Peyer's patch (tissue), 4 donors: ENCODE measurements around the gene MUC3A. TPM values are rescaled to one million over a fixed set of nuclear protein-coding genes. Genes with fewer than 3 reads are reported as not detected.

Experiments
- DNase-seq, 3 donors: peaks; one replicate each; pipeline ENCODE4 v3.0.0-alpha.2; 2017 to 2019
- H3K27ac ChIP-seq, 4 donors: fragments of 200-600 bp; sonication (generic); one replicate each; pipeline ENCODE4 v1.5.1; 2016 to 2019
- H3K27me3 ChIP-seq, 2 donors: fragments of 200-600 bp; sonication (generic); one replicate each; pipeline ENCODE4 v1.5.1; 2019
- H3K36me3 ChIP-seq, 3 donors: fragments of 200-600 bp; sonication (generic); one replicate each; pipeline ENCODE4 v1.5.1; 2016 to 2019
- H3K4me1 ChIP-seq, 4 donors: fragments of 200-600 bp; sonication (generic); one replicate each; pipeline ENCODE4 v1.5.1; 2016 to 2019
- H3K4me3 ChIP-seq, 4 donors: fragments of 200-600 bp; sonication (generic); 1 replicate in 3 of 4; 2 replicates in 1 of 4; pipeline ENCODE4 v1.5.1; 2016 to 2019; ENCODE audit warnings: mild to moderate bottlenecking in 1 of 4
- H3K9me3 ChIP-seq, 4 donors: fragments of 200-600 bp; sonication (generic); one replicate each; pipeline ENCODE4 v1.5.1; 2016 to 2019; ENCODE audit warnings: mild to moderate bottlenecking in 1 of 4
- POLR2A ChIP-seq, 2 donors: fragments of 450-650 bp; IDR thresholded peaks; one replicate each; pipeline ENCODE4 v1.5.1; 2017; ENCODE audit warnings: antibody characterized with exemption in 2 of 2, mild to moderate bottlenecking in 2 of 2, moderate library complexity in 2 of 2
- total RNA-seq, 4 donors: library from RNA; depleted of rRNA; stranded (reverse); fragments of >200 nt; gene quantifications; one replicate each; pipeline ENCODE4 v1.1.0, GENCODE V29; 2016
- TF ChIP-seq, protein P1 (sequence below), 6 experiments: fragments of 450-650 bp in 4 of 6; fragments of 200-600 bp in 2 of 6; sonication (generic) in 1 of 6; IDR thresholded peaks; one replicate each; pipeline ENCODE4 v1.5.1; 2017 to 2019; ENCODE audit warnings: antibody characterized with exemption in 6 of 6, mild to moderate bottlenecking in 3 of 6, moderate library complexity in 1 of 6

Gene MUC3A, protein sequence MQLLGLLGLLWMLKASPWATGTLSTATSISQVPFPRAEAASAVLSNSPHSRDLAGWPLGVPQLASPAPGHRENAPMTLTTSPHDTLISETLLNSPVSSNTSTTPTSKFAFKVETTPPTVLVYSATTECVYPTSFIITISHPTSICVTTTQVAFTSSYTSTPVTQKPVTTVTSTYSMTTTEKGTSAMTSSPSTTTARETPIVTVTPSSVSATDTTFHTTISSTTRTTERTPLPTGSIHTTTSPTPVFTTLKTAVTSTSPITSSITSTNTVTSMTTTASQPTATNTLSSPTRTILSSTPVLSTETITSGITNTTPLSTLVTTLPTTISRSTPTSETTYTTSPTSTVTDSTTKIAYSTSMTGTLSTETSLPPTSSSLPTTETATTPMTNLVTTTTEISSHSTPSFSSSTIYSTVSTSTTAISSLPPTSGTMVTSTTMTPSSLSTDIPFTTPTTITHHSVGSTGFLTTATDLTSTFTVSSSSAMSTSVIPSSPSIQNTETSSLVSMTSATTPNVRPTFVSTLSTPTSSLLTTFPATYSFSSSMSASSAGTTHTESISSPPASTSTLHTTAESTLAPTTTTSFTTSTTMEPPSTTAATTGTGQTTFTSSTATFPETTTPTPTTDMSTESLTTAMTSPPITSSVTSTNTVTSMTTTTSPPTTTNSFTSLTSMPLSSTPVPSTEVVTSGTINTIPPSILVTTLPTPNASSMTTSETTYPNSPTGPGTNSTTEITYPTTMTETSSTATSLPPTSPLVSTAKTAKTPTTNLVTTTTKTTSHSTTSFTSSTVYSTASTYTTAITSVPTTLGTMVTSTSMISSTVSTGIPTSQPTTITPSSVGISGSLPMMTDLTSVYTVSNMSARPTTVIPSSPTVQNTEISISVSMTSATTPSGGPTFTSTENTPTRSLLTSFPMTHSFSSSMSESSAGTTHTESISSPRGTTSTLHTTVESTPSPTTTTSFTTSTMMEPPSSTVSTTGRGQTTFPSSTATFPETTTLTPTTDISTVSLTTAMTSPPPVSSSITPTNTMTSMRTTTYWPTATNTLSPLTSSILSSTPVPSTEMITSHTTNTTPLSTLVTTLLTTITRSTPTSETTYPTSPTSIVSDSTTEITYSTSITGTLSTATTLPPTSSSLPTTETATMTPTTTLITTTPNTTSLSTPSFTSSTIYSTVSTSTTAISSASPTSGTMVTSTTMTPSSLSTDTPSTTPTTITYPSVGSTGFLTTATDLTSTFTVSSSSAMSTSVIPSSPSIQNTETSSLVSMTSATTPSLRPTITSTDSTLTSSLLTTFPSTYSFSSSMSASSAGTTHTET (N-terminal part only)
- total RNA-seq = 100 to 1,000 TPM in 3 of 4 donors, 10 to 100 TPM in 1; 85.8 to 694 (median 395) TPM

DNA sequence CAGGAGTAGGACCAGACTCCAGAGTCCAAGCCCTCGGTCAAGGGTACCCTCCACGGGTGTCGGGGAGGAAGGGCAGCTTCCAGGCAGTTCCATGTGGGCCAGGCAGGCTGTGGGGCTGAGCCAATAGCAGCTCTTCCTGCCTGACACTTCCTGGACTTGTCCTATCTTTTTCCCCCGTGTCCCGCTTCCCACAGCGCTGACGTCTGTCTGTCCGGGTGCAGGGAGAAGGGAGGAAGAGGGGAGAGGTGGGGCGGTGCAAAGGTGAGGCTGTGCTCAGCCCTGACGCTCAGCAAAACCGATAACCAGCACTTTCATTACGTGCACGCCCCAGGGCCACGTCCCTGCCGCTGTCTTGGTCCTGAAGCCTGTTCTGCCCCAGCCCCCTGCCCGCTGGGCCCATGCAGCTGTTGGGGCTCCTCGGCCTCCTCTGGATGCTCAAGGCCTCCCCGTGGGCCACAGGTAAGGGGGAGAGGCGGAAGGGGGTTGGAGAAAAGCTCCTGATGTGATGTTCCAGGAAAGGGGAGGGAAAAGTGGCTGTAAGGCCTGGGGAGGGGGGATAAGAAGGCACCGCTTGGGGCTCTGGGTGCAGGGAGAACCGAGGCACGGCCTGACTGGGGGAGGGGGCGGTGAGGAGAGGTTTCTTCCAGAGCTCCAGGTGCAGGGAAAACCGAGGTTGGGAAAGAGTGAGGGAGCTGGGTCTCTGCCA, at the start of gene MUC3A:
TSS of gene MUC3A (plus strand) at position 308 of the 706 bp plus-strand sequence. CDS start at position 399, 91 bp downstream.
- DNase-seq = peak in 2 of 3 donors; percentile 92 to 95
- peak within 1 kb of the TSS in 3 of 4 donors; percentile 77 to 96 (median 88) for H3K27ac ChIP-seq
- peak; percentile 94 to 96 for TF ChIP-seq POLR2A (IDR thresholded peaks at IDR 0.05)
- TF ChIP-seq, protein P1, sequence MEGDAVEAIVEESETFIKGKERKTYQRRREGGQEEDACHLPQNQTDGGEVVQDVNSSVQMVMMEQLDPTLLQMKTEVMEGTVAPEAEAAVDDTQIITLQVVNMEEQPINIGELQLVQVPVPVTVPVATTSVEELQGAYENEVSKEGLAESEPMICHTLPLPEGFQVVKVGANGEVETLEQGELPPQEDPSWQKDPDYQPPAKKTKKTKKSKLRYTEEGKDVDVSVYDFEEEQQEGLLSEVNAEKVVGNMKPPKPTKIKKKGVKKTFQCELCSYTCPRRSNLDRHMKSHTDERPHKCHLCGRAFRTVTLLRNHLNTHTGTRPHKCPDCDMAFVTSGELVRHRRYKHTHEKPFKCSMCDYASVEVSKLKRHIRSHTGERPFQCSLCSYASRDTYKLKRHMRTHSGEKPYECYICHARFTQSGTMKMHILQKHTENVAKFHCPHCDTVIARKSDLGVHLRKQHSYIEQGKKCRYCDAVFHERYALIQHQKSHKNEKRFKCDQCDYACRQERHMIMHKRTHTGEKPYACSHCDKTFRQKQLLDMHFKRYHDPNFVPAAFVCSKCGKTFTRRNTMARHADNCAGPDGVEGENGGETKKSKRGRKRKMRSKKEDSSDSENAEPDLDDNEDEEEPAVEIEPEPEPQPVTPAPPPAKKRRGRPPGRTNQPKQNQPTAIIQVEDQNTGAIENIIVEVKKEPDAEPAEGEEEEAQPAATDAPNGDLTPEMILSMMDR (IDR thresholded peaks at IDR 0.05) = no peak

DNA sequence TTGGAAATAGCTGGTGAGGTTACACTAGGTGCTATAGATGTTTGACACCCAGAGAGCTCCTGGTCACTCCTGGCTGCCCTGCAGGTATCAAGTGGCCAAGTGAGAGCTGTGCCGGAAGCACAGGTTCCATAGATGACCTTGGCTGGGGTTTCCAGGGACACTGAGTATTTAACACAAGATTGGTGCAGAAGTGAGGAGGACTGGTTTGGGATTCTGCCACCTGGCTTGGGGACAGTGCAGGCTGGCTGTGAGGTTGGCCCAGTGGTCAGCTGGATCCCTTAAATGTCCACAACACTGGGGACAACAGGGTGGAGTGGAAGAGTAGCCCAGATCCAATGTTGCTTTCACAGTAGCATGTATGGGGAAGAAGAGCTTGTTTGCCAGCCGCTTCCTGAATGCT, 48.4 kb upstream of the MUC3A start:
- Histone ChIP-seq H3K4me1 (peaks cover 0 to 29% (median 6%) of the 10 kb centered on the region in 4 donors), H3K36me3 (no peaks in the 10 kb centered on the region), H3K27me3 (peaks cover 0 to 7% of the 10 kb centered on the region in 2 donors), H3K4me3 (no peak overlapping the region), H3K9me3 (no peaks in the 10 kb centered on the region), H3K27ac (peak overlapping the region in 2 of 4 donors; percentile 83 to 88)
- DNase-seq = no peak
- TF ChIP-seq, protein P1 (IDR thresholded peaks at IDR 0.05) = no peak
- TF ChIP-seq POLR2A (IDR thresholded peaks at IDR 0.05) = no peak

More for the DNA sequence above, at the start of gene MUC3A:
- H3K4me1 ChIP-seq = no peaks in the 10 kb centered on the region
- no peaks in the 10 kb centered on the region for H3K9me3 ChIP-seq
- no peaks in the 10 kb centered on the region for H3K27me3 ChIP-seq
- peaks cover 0 to 26% (median 0%) of the 10 kb centered on the region in 3 donors for H3K36me3 ChIP-seq
- H3K4me3 ChIP-seq = peak within 1 kb of the TSS in 3 of 4 donors; percentile 38 to 79 (median 56)

DNA sequence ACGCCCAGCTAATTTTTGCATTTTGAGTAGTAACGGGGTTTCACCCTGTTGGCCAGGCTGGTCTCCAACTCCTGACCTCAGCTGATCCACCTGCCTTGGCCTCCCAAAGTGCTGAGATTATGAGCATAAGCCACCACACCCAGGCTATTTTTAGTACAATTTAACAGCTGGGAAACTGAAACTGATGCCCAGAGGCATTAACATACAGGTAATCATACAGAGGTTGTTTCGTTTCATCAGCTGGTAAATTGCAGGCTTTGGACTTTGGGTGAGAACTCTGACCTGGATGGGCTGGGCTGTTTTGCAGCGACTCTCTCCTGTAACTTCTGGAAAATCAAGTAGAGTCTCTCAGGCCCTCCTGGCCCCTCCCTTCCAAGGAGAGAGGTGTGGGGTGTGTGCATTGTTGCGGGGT, 47.4 kb upstream of the MUC3A start:
- Histone ChIP-seq H3K27ac (peak overlapping the region in 3 of 4 donors; percentile 53 to 88 (median 83)), H3K4me1 (peaks cover 0 to 21% (median 0%) of the 10 kb centered on the region in 4 donors), H3K4me3 (no peak overlapping the region), H3K27me3 (no peaks in the 10 kb centered on the region), H3K36me3 (no peaks in the 10 kb centered on the region), H3K9me3 (no peaks in the 10 kb centered on the region)
- DNase-seq = peak in 2 of 3 donors; percentile 77 to 83
- TF ChIP-seq, protein P1 (IDR thresholded peaks at IDR 0.05) = no peak
- TF ChIP-seq POLR2A (IDR thresholded peaks at IDR 0.05) = peak in 1 of 2 donors; percentile 50

DNA sequence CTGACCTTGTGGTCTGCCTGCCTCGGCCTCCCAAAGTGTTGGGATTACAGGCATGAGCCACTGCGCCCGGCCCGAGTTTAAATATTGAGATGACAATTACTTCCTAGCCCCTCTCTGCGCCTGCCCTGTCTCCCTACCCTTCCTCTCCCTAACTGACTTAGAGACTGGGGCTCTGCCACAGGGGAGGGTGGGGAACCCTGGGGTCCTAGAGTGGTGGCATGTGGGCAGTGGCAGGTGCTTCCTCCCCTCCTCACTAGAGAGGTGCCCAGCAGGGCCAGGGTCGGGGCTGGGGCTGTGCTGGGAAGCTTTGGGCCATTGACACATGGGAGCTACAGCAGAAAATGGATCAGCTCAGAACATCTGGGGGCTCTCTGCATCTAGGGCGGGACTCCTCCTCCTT, 46.7 kb upstream of the MUC3A start:
- no peak overlapping the region for H3K4me3 ChIP-seq
- no peak for TF ChIP-seq POLR2A (IDR thresholded peaks at IDR 0.05)
- TF ChIP-seq, protein P1 (IDR thresholded peaks at IDR 0.05) = no peak
- peak overlapping the region in 3 of 4 donors; percentile 36 to 88 (median 83) for H3K27ac ChIP-seq
- H3K9me3 ChIP-seq = no peaks in the 10 kb centered on the region
- no peaks in the 10 kb centered on the region for H3K36me3 ChIP-seq
- H3K4me1 ChIP-seq = peaks cover 0 to 14% (median 0%) of the 10 kb centered on the region in 4 donors
- no peaks in the 10 kb centered on the region for H3K27me3 ChIP-seq
- DNase-seq = no peak
